GM12878 (cell line): ENCODE measurements around the gene TMPRSS9. TPM values are rescaled to one million over a fixed set of nuclear protein-coding genes. Genes with fewer than 3 reads are reported as not detected.

Source experiments
- ATAC-seq: fragments of 200-7000 bp; cut with Tn5 transposase; 3 replicates; pipeline ENCODE4 v1.9.1; 2020; ENCODE audit warnings: mild to moderate bottlenecking, moderate library complexity
- BruUV-seq: library from RNA; stranded (reverse); fragments of 400-500 nt; replicated peaks from 2 replicates; lab custom pipeline; 2021; lab: Mats Ljungman, UMichigan
- CTCF ChIA-PET: fragments of 300-600 bp; sonication (Branson Sonifier 250); formaldehyde crosslinking; extraction: SDS; loops from one replicate; lab custom pipeline; 2021; ENCODE audit warnings: inconsistent platforms; lab: Yijun Ruan, JAX
- POLR2A ChIA-PET: fragments of 350-600 bp; formaldehyde crosslinking; extraction: SDS; loops from one replicate; lab custom pipeline; 2021; ENCODE audit warnings: inconsistent platforms; lab: Charles Lee
- RAD21 ChIA-PET: fragments of 300-600 bp; sonication (Branson Sonifier 250); formaldehyde crosslinking; loops from one replicate; lab custom pipeline; 2023; ENCODE audit warnings: antibody characterized with exemption; ENCODE audit not compliant: unreplicated experiment; lab: Charles Lee
- SMC1A ChIA-PET: fragments of 300-600 bp; sonication (Branson Sonifier 250); formaldehyde crosslinking; loops from one replicate; lab custom pipeline; 2023; ENCODE audit not compliant: unreplicated experiment, uncharacterized antibody; lab: Charles Lee
- DNase-seq: peaks from one replicate; pipeline ENCODE4 v3.0.0-alpha.2; 2011; ENCODE audit warnings: low read depth, low spot score
- FAIRE-seq: peaks from 3 replicates; lab custom pipeline; 2011; peaks lifted over from hg19 to GRCh38; lab: Jason Lieb, UNC
- H2AFZ ChIP-seq: 2 replicates; pipeline ENCODE4 v1.6.0; 2011; ENCODE audit warnings: low read depth, low read length, control low read depth; ENCODE audit not compliant: control insufficient read depth
- H3K27ac ChIP-seq: 2 replicates; pipeline ENCODE4 v1.5.1; 2011; ENCODE audit warnings: control low read depth; ENCODE audit not compliant: control insufficient read depth, insufficient read depth
- H3K27me3 ChIP-seq, 2 experiments: replicated peaks in 1 of 2; 2 replicates each; pipeline versions ENCODE4 v1.6.0 to v1.6.1; 2011; ENCODE audit warnings: low read length in 1 of 2; ENCODE audit not compliant: control insufficient read depth in 2 of 2, insufficient read depth in 2 of 2
- H3K36me3 ChIP-seq, 2 experiments: 2 replicates each; pipeline ENCODE4 v1.5.1; 2011; ENCODE audit warnings: low read length in 1 of 2; ENCODE audit not compliant: control insufficient read depth in 2 of 2, insufficient read depth in 2 of 2
- H3K4me1 ChIP-seq: 2 replicates; pipeline ENCODE4 v1.6.1; 2011; ENCODE audit warnings: mild to moderate bottlenecking, low read length, moderate library complexity, mixed read lengths; ENCODE audit not compliant: control insufficient read depth, insufficient read depth
- H3K4me2 ChIP-seq: 2 replicates; pipeline ENCODE4 v1.6.0; 2011; ENCODE audit warnings: control low read depth; ENCODE audit not compliant: control insufficient read depth, insufficient read depth
- H3K4me3 ChIP-seq: fragments of 200-600 bp; sonication (generic); 2 replicates; pipeline ENCODE4 v1.5.1; 2016
- H3K79me2 ChIP-seq: 2 replicates; pipeline ENCODE4 v1.6.0; 2011; ENCODE audit warnings: low read length; ENCODE audit not compliant: control insufficient read depth, insufficient read depth
- H3K9ac ChIP-seq: 2 replicates; pipeline ENCODE4 v1.8.0; 2011; ENCODE audit warnings: low read length, control low read depth, mixed read lengths; ENCODE audit not compliant: control insufficient read depth, insufficient read depth
- H3K9me3 ChIP-seq: replicated peaks from 3 replicates; pipeline ENCODE4 v1.5.1; 2011; ENCODE audit warnings: mild to moderate bottlenecking, low read length; ENCODE audit not compliant: control insufficient read depth, insufficient read depth
- H4K20me1 ChIP-seq: 2 replicates; pipeline ENCODE4 v1.6.0; 2011; ENCODE audit not compliant: control insufficient read depth, insufficient read depth
- BCL3 ChIP-seq: IDR thresholded peaks from 2 replicates; pipeline ENCODE4 v1.6.1; 2011; ENCODE audit warnings: borderline replicate concordance, low read depth, mild to moderate bottlenecking, moderate library complexity, low read length; ENCODE audit not compliant: insufficient read depth, poor library complexity, severe bottlenecking
- CHD2 ChIP-seq: IDR thresholded peaks from 2 replicates; pipeline ENCODE4 v1.6.1; 2011; ENCODE audit warnings: low read depth, low read length, improper control_type of control experiment, borderline replicate concordance
- CHD4 ChIP-seq: fragments of 200-600 bp; sonication (generic); IDR thresholded peaks from 2 replicates; pipeline ENCODE4 v1.6.1; 2016; ENCODE audit warnings: mild to moderate bottlenecking
- CREB1 ChIP-seq: IDR thresholded peaks from 2 replicates; pipeline ENCODE4 v1.6.1; 2012; ENCODE audit warnings: low read depth, mild to moderate bottlenecking, inconsistent platforms
- HCFC1 ChIP-seq: fragments of 150-350 bp; IDR thresholded peaks from 2 replicates; pipeline ENCODE4 v1.6.1; 2014; ENCODE audit warnings: low read length
- IKZF2 ChIP-seq, 2 experiments: fragments of 450-650 bp; IDR thresholded peaks; 2 replicates each; pipeline ENCODE4 v1.6.1; 2017; ENCODE audit warnings: mild to moderate bottlenecking in 2 of 2, moderate library complexity in 2 of 2
- KDM1A ChIP-seq: fragments of 200-600 bp; sonication (generic); IDR thresholded peaks from 2 replicates; pipeline ENCODE4 v1.6.1; 2016; ENCODE audit warnings: borderline replicate concordance
- LARP7 ChIP-seq: fragments of 450-650 bp; IDR thresholded peaks from 2 replicates; pipeline ENCODE4 v1.6.1; 2017; ENCODE audit warnings: mild to moderate bottlenecking
- MEF2B ChIP-seq: fragments of 450-650 bp; IDR thresholded peaks from 2 replicates; pipeline ENCODE4 v1.6.1; 2018; ENCODE audit warnings: mild to moderate bottlenecking, moderate library complexity; ENCODE audit not compliant: partially characterized antibody, poor library complexity, severe bottlenecking
- MTA2 ChIP-seq: fragments of 450-650 bp; IDR thresholded peaks from 2 replicates; pipeline ENCODE4 v1.6.1; 2016; ENCODE audit warnings: low read depth, mild to moderate bottlenecking, moderate library complexity
- MYB ChIP-seq: fragments of 150-350 bp; IDR thresholded peaks from 2 replicates; pipeline ENCODE4 v1.6.1; 2014; ENCODE audit warnings: mild to moderate bottlenecking, low read depth, low read length, borderline replicate concordance
- RFX5 ChIP-seq: IDR thresholded peaks from 2 replicates; pipeline ENCODE4 v1.6.1; 2011; ENCODE audit warnings: low read depth, low read length, improper control_type of control experiment
- STAT3 ChIP-seq: IDR thresholded peaks from 2 replicates; pipeline ENCODE4 v1.6.1; 2011; ENCODE audit warnings: low read depth, low read length, improper control_type of control experiment
- TCF7 ChIP-seq: IDR thresholded peaks from 2 replicates; pipeline ENCODE4 v1.6.1; 2014; ENCODE audit warnings: antibody characterized with exemption, borderline replicate concordance
- ZNF622 ChIP-seq: fragments of 450-650 bp; IDR thresholded peaks from 2 replicates; pipeline ENCODE4 v1.6.1; 2017; ENCODE audit warnings: mild to moderate bottlenecking, inconsistent platforms
- ZSCAN29 ChIP-seq: fragments of 450-650 bp; IDR thresholded peaks from 2 replicates; pipeline ENCODE4 v1.6.1; 2017; ENCODE audit warnings: mild to moderate bottlenecking, moderate library complexity
- WGBS: methylation state at CpG from one replicate; pipeline ENCODE4 v1.1.6; 2016; ENCODE audit warnings: low lambda C conversion rate; ENCODE audit not compliant: insufficient replicate concordance, insufficient coverage; ENCODE audit errors: missing lambda C conversion rate; 5-methylcytosine and 5-hydroxymethylcytosine counted together
- in situ Hi-C: fragments of 300-500 bp; cut with MboI; formaldehyde crosslinking; loops from 9 replicates; pipeline ENCODE4 v1.14.3; 2018; ENCODE audit warnings: mixed read lengths
- intact Hi-C: fragments of 100-400 bp; cut with micrococcal nuclease; formaldehyde crosslinking; loops from one replicate; pipeline ENCODE4 v1.14.2; 2022; ENCODE audit not compliant: unreplicated experiment
- polyA plus RNA-seq, 11 experiments: library from polyadenylated mRNA; depleted of rRNA in 4 of 11; unstranded in 6 of 11; stranded (reverse) in 5 of 11; fragments of >200 nt; fragmentation: Nextera tagmentation in 4 of 11; fragmentation: Illumina TruSeq in 1 of 11; extraction: Ambion mirVana in 4 of 11; extraction: Trizol in 1 of 11; gene quantifications; 1 replicate in 1 of 11; 2 replicates in 10 of 11; pipeline versions ENCODE4 v1.2.1 to v1.2.3, GENCODE V29; 2011 to 2016; ENCODE audit warnings: inconsistent platforms in 2 of 11, missing spikeins in 2 of 11, low read depth in 1 of 11
- total RNA-seq, 4 experiments: library from RNA; depleted of rRNA in 3 of 4; stranded (reverse); fragments of >200 nt in 3 of 4; fragmentation: Illumina TruSeq in 1 of 4; extraction: Trizol in 1 of 4; gene quantifications; 2 replicates each; pipeline versions ENCODE4 v1.2.1 to v1.2.3, GENCODE V29; 2013 to 2021
- TF ChIP-seq, protein P1 (sequence below): IDR thresholded peaks from 2 replicates; pipeline ENCODE4 v1.6.1; 2012; ENCODE audit warnings: improper control_type of control experiment, low read depth, low read length; ENCODE audit not compliant: insufficient replicate concordance

TMPRSS9 gene
- total and polyA plus RNA-seq, 10 of the 15 experiments (the other 5 are each of a cell fraction or from before 2014, with no cell fraction given), result 0.24 TPM; not detected in 9

- TF ChIP-seq MTA2, result no peak
- no peak for TF ChIP-seq KDM1A
- TF ChIP-seq HCFC1, result peak; percentile 71
Observed at GRCh38 chr19:2328401-2329148, 31.5 kb upstream of the TMPRSS9 start, which contains the start of the genes LSM7 and SPPL2B (continued).

DNA sequence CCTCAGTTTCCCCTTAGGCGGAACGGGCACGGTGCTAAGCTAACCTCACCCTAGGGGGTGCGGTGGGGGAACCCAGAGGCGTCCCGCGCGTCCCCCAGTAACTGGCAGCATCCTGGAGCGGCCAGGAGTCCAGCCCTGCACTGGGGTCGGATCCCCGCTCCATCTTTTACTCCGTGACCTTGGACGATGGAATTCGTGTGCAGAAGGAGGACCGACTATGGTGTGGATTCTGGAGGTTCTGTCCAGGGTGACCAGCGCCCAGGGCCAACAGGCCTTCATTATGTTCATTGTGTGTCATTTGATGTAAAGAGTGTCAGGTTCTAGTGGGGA, 31.0 kb upstream of the TMPRSS9 start:
- FAIRE-seq, result no peak
- H3K9ac ChIP-seq, result peak overlapping the region; percentile 72
- no peaks in the 10 kb centered on the region for H3K27me3 ChIP-seq
- ChIA-PET SMC1A (interaction anchor here (1.0 kb wide), 1 partner anchor 64 kb away, joined by 3 read pairs; no protein-coding TSS in a partner anchor), CTCF (interaction anchor here (1.1 to 1.2 kb wide), 2 partner anchors 63 to 432 kb away, joined by 3 read pairs; no protein-coding TSS in a partner anchor), RAD21 (interaction anchor here (0.9 kb wide), 1 partner anchor 64 kb away, joined by 3 read pairs; no protein-coding TSS in a partner anchor), POLR2A (no interaction called here)
- peak overlapping the region; percentile 76; the same call in 1 of the 2 replicates for H3K27ac ChIP-seq
- peak overlapping the region; percentile 90 for H3K4me3 ChIP-seq
- H4K20me1 ChIP-seq, result 0 out of 2 replicates have a peak, but pooled peaks cover 3% of the 10 kb centered on the region
- H2AFZ ChIP-seq, result no peak overlapping the region
- no peak for DNase-seq
- no peak for ATAC-seq
- in situ Hi-C loops, result no loop called here
- H3K36me3 ChIP-seq, result peaks cover 0 to 1% of the 10 kb centered on the region in 2 experiments; a peak in 3 of 4 replicates
- peak overlapping the region; percentile 90 for H3K4me2 ChIP-seq
- intact Hi-C loops, result loop anchor here (5.0 kb wide), 3 partner anchors 63 to 293 kb away; partner anchors contain the start of genes PLEKHJ1 and SF3A2
- no TSS peak for BruUV-seq
- peaks cover 33% of the 10 kb centered on the region for H3K4me1 ChIP-seq
- under 1% methylated on average over 16 of the region's 16 CpGs for WGBS
- no peaks in the 10 kb centered on the region for H3K9me3 ChIP-seq
- peaks cover 63% of the 10 kb centered on the region for H3K79me2 ChIP-seq
- TF ChIP-seq STAT3 (no peak), LARP7 (no peak), ZNF622 (no peak), CHD2 (no peak), ZSCAN29 (no peak), MEF2B (no peak), CREB1 (no peak), BCL3 (no peak), TCF7 (no peak), IKZF2 (IDR thresholded peaks at IDR 0.05) (no peak), MYB (no peak), CHD4 (no peak), RFX5 (no peak)
- TF ChIP-seq, protein P1, sequence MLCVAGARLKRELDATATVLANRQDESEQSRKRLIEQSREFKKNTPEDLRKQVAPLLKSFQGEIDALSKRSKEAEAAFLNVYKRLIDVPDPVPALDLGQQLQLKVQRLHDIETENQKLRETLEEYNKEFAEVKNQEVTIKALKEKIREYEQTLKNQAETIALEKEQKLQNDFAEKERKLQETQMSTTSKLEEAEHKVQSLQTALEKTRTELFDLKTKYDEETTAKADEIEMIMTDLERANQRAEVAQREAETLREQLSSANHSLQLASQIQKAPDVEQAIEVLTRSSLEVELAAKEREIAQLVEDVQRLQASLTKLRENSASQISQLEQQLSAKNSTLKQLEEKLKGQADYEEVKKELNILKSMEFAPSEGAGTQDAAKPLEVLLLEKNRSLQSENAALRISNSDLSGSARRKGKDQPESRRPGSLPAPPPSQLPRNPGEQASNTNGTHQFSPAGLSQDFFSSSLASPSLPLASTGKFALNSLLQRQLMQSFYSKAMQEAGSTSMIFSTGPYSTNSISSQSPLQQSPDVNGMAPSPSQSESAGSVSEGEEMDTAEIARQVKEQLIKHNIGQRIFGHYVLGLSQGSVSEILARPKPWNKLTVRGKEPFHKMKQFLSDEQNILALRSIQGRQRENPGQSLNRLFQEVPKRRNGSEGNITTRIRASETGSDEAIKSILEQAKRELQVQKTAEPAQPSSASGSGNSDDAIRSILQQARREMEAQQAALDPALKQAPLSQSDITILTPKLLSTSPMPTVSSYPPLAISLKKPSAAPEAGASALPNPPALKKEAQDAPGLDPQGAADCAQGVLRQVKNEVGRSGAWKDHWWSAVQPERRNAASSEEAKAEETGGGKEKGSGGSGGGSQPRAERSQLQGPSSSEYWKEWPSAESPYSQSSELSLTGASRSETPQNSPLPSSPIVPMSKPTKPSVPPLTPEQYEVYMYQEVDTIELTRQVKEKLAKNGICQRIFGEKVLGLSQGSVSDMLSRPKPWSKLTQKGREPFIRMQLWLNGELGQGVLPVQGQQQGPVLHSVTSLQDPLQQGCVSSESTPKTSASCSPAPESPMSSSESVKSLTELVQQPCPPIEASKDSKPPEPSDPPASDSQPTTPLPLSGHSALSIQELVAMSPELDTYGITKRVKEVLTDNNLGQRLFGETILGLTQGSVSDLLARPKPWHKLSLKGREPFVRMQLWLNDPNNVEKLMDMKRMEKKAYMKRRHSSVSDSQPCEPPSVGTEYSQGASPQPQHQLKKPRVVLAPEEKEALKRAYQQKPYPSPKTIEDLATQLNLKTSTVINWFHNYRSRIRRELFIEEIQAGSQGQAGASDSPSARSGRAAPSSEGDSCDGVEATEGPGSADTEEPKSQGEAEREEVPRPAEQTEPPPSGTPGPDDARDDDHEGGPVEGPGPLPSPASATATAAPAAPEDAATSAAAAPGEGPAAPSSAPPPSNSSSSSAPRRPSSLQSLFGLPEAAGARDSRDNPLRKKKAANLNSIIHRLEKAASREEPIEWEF, result no peak
